ENCODE measurements around the gene DAB2IP.

The DAB2IP gene

DNA sequence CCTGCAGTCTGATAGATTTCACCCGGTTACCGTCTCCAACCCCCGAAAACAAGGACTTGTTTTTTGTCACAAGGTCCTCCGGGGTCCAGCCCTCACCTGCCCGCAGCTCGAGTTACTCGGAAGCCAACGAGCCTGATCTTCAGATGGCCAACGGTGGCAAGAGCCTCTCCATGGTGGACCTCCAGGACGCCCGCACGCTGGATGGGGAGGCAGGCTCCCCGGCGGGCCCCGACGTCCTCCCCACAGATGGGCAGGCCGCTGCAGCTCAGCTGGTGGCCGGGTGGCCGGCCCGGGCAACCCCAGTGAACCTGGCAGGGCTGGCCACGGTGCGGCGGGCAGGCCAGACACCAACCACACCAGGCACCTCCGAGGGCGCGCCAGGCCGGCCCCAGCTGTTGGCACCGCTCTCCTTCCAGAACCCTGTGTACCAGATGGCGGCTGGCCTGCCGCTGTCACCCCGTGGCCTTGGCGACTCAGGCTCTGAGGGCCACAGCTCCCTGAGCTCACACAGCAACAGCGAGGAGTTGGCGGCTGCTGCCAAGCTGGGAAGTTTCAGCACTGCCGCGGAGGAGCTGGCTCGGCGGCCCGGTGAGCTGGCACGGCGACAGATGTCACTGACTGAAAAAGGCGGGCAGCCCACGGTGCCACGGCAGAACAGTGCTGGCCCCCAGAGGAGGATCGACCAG lies 121.3 kb downstream of the DAB2IP start:
- Histone ChIP-seq H3K36me3 (ENCODE audit: control insufficient read depth, insufficient read depth, low read length) (no peaks in the 10 kb centered on the region), H3K27me3 (replicated peaks; ENCODE audit: control insufficient read depth, insufficient read depth, low read length, poor library complexity, severe bottlenecking) (no peaks in the 10 kb centered on the region), H3K27ac (ENCODE audit: insufficient read depth, low read length, poor library complexity, severe bottlenecking) (no peak overlapping the region), H3K9me3 (ENCODE audit: control insufficient read depth, low read length) (no peaks in the 10 kb centered on the region), H3K4me1 (ENCODE audit: control insufficient read depth, insufficient read depth, low read length, poor library complexity, severe bottlenecking) (no peaks in the 10 kb centered on the region), H3K4me3 (ENCODE audit: insufficient read depth, low read depth, low read length, poor library complexity, severe bottlenecking) (no peak overlapping the region)
- no peak for DNase-seq

GRCh38 chr9:121773286-121773953 lies 122.0 kb downstream of the DAB2IP start:
- no peak overlapping the region for H3K27ac ChIP-seq (ENCODE audit: insufficient read depth, low read length, poor library complexity, severe bottlenecking)
- H3K4me3 ChIP-seq (ENCODE audit: insufficient read depth, low read depth, low read length, poor library complexity, severe bottlenecking) = no peak overlapping the region
- H3K27me3 ChIP-seq (replicated peaks; ENCODE audit: control insufficient read depth, insufficient read depth, low read length, poor library complexity, severe bottlenecking) = no peaks in the 10 kb centered on the region
- no peak for DNase-seq
- H3K36me3 ChIP-seq (ENCODE audit: control insufficient read depth, insufficient read depth, low read length) = no peaks in the 10 kb centered on the region
- H3K4me1 ChIP-seq (ENCODE audit: control insufficient read depth, insufficient read depth, low read length, poor library complexity, severe bottlenecking) = no peaks in the 10 kb centered on the region
- no peaks in the 10 kb centered on the region for H3K9me3 ChIP-seq (ENCODE audit: control insufficient read depth, low read length)

DNA sequence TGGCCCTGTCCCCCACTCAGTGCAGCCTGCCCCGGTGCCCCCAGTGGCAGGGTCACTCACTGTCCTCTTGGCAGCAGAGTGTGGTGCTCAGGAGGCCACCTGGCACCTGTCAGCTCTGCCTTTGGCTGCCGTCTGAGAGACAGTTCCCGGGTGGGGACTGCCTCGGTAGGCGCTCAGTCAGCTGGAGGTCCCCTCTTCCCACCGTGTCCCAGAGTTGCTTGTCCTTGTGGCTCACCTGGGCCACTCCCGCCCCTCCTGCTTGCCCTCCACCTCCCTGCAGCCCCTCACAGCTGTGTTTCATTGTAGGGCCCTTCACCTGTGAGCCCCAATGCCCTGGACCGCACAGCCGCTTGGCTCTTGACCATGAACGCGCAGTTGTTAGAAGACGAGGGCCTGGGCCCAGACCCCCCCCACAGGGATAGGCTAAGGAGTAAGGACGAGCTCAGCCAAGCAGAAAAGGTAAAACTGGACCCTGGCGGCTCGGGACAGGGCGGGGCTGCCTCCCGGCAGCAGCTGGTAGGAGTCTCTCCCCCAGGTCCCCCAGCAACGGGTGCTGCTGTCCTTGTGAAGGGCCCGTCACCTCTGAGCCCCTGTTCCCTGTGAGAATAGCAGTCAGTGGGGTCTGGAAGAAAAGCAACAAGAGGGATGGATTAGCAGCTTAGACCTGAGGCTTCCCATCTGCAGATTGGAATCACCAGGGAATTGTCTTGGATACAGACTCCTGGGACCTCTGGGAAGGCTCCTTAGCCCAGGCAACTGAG lies 122.7 kb downstream of the DAB2IP start:
- Histone ChIP-seq H3K4me1 (ENCODE audit: control insufficient read depth, insufficient read depth, low read length, poor library complexity, severe bottlenecking) (no peaks in the 10 kb centered on the region), H3K9me3 (ENCODE audit: control insufficient read depth, low read length) (no peaks in the 10 kb centered on the region), H3K36me3 (ENCODE audit: control insufficient read depth, insufficient read depth, low read length) (no peaks in the 10 kb centered on the region), H3K27me3 (replicated peaks; ENCODE audit: control insufficient read depth, insufficient read depth, low read length, poor library complexity, severe bottlenecking) (no peaks in the 10 kb centered on the region), H3K27ac (ENCODE audit: insufficient read depth, low read length, poor library complexity, severe bottlenecking) (no peak overlapping the region), H3K4me3 (ENCODE audit: insufficient read depth, low read depth, low read length, poor library complexity, severe bottlenecking) (no peak overlapping the region)
- DNase-seq = no peak

DNA sequence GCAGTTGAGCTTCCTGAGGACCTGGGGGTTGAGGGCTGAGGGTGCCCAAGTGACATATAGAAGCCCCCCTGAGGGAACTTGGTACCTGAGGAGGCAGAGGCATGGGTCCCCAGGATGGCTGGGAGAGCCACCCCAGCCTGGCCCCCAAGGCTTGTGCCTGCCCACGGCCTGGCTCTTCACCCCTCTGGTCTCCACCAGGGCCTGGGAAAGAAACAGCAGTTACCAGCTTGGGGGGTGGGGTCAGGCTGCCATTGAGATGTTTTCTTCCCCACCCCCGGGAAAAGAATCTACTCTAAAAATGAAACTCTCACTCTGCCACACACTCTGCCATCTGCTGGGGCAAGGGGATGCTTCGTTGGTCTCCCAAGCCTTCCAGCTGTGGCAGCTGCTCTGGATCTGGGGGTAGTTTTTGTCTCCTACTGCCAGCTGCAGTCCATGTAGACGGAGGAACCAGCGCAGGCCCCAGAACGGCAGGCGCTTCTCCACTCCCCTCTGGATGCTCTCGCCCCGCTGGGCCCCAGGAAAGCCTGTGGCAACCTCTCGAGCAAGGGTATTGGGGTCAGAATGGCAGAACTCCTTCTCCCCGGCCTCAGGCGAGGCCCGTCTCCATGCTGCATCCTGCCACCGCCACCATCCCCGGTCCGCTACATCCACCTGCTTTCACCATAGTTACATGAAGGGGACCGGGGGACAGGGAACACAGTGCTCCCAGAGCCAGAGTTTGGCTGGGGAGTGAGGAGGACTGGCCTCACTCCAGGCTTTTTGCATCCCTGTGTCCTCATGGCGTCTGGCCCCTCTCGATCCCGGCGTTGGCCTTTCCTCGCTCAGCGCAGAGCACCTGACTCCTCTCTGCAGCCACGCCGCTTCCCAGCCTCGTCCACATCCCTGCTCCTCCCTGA lies 123.5 kb downstream of the DAB2IP start:
- Histone ChIP-seq H3K27me3 (replicated peaks; ENCODE audit: control insufficient read depth, insufficient read depth, low read length, poor library complexity, severe bottlenecking) (no peaks in the 10 kb centered on the region), H3K36me3 (ENCODE audit: control insufficient read depth, insufficient read depth, low read length) (no peaks in the 10 kb centered on the region), H3K4me3 (ENCODE audit: insufficient read depth, low read depth, low read length, poor library complexity, severe bottlenecking) (no peak overlapping the region), H3K4me1 (ENCODE audit: control insufficient read depth, insufficient read depth, low read length, poor library complexity, severe bottlenecking) (no peaks in the 10 kb centered on the region), H3K27ac (ENCODE audit: insufficient read depth, low read length, poor library complexity, severe bottlenecking) (no peak overlapping the region), H3K9me3 (ENCODE audit: control insufficient read depth, low read length) (no peaks in the 10 kb centered on the region)
- no peak for DNase-seq

GRCh38 chr9:121776001-121776738 lies 124.7 kb downstream of the DAB2IP start:
- H3K36me3 ChIP-seq (ENCODE audit: control insufficient read depth, insufficient read depth, low read length) = no peaks in the 10 kb centered on the region
- no peak for DNase-seq

GRCh38 chr9:121776739-121777637 lies 125.6 kb downstream of the DAB2IP start:
- Histone ChIP-seq H3K36me3 (ENCODE audit: control insufficient read depth, insufficient read depth, low read length) (no peaks in the 10 kb centered on the region), H3K4me1 (ENCODE audit: control insufficient read depth, insufficient read depth, low read length, poor library complexity, severe bottlenecking) (no peaks in the 10 kb centered on the region), H3K27me3 (replicated peaks; ENCODE audit: control insufficient read depth, insufficient read depth, low read length, poor library complexity, severe bottlenecking) (no peaks in the 10 kb centered on the region), H3K4me3 (ENCODE audit: insufficient read depth, low read depth, low read length, poor library complexity, severe bottlenecking) (no peak overlapping the region), H3K27ac (ENCODE audit: insufficient read depth, low read length, poor library complexity, severe bottlenecking) (no peak overlapping the region), H3K9me3 (ENCODE audit: control insufficient read depth, low read length) (no peaks in the 10 kb centered on the region)
- no peak for DNase-seq

More at GRCh38 chr9:121776001-121776738, 124.7 kb downstream of the DAB2IP start:
- Histone ChIP-seq H3K4me1 (ENCODE audit: control insufficient read depth, insufficient read depth, low read length, poor library complexity, severe bottlenecking) (no peaks in the 10 kb centered on the region), H3K9me3 (ENCODE audit: control insufficient read depth, low read length) (no peaks in the 10 kb centered on the region), H3K27me3 (replicated peaks; ENCODE audit: control insufficient read depth, insufficient read depth, low read length, poor library complexity, severe bottlenecking) (no peaks in the 10 kb centered on the region), H3K4me3 (ENCODE audit: insufficient read depth, low read depth, low read length, poor library complexity, severe bottlenecking) (no peak overlapping the region), H3K27ac (ENCODE audit: insufficient read depth, low read length, poor library complexity, severe bottlenecking) (no peak overlapping the region)

DNA sequence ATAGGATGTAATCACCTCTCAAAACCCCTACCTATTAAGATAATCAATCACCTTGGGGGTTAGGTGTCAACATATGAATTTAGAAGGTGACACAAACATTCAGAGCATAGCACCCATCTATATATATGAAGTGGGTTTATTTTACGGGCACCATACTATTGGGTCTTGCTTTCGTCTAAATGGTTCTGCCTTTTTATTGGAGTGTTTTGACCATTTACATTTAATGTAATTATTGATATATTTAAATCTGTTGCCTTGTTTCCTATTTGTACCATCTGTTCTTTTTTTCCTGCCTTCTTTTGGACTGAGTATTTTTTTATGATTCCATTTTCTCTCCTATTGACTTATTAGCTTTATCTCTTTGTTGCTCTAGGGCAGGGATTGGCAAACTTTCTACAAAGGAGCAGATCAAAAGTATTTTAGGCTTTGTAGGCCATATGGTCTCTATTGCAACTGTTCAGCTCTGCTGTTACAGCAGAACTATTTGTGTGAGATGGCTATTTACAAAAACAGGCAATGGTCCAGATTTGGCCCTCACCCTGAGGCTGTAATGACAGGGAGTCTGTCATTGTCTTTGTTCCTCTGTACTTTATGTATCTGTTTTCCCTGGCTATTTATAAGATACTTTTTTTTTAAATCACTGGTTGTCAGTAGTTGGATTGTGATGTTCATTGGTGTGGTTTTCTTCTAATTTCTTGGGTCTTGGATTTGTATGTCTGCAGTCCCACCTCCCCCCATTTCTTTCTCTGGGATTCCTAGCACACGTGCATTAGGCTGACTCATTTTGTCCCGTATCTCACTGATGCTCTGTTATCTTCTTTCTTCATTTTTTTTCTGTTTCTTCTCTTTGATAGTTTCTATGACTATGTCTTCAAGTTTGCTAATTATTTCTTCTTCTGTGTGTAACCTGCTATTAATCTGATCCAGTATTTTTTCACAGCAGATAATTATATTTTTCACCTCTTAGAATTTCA lies 127.1 kb downstream of the DAB2IP start:
- Histone ChIP-seq H3K9me3 (ENCODE audit: control insufficient read depth, low read length) (no peaks in the 10 kb centered on the region), H3K27ac (ENCODE audit: insufficient read depth, low read length, poor library complexity, severe bottlenecking) (no peak overlapping the region), H3K27me3 (replicated peaks; ENCODE audit: control insufficient read depth, insufficient read depth, low read length, poor library complexity, severe bottlenecking) (no peaks in the 10 kb centered on the region), H3K36me3 (ENCODE audit: control insufficient read depth, insufficient read depth, low read length) (no peaks in the 10 kb centered on the region), H3K4me1 (ENCODE audit: control insufficient read depth, insufficient read depth, low read length, poor library complexity, severe bottlenecking) (no peaks in the 10 kb centered on the region), H3K4me3 (ENCODE audit: insufficient read depth, low read depth, low read length, poor library complexity, severe bottlenecking) (no peak overlapping the region)
- DNase-seq = no peak

Data from effector memory CD4-positive, alpha-beta T cell (primary cell).